NCI-H1930 (cell line): Measurements from ENCODE around the gene PINLYP.
A peak's percentile ranks its signal among the peaks of the same experiment; 100 is the strongest.
"Not testable (repeated sequence)": the region's sequence is repeated elsewhere in the genome, so short reads cannot be mapped to it uniquely, and the experiment has no call there.

Source experiments
- DNase-seq, 2 experiments: peaks; one replicate each; lab custom pipeline; 2025; lab: John Stamatoyannopoulos, UW

The PINLYP gene

DNA sequence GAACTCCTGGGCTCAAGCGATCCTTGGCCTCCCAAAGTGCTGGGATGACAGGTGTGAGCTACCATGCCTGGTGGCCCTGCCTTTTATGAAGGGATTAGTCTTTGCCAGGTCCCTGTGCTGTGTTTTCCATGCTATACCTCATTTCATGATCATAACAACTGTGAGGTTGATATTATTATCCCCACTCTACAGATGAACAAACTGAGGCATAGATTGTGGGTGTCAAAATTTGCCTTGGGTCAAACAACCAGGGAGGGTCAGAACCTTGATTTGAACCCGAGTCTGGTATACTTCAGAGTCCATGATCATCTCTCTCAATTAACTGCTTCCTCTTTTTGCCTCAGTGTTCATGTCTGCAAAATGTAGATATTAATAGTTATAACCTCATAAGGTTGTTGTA lies 6.9 kb downstream of the PINLYP start:
- DNase-seq: no peak

DNA sequence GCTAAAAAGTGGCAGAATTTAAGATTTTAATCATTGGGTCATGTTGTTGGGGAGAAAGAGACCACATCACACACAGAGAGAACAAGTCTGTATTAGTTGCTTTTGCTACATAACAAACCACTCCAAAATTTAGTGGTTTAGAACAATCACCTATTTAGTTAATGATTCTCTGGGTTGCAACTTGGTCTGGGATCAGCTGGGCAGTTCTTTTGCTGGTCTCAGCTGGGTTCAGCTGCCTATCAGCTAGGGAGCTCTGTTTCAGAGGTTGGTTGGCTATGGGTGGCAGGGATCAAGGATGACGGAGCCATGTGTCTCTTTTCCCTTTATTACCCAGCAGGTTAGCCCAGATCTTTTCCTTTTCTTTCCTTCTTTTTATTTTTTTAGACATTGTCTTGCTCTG lies 8.9 kb downstream of the PINLYP start:
- no peak for DNase-seq

DNA sequence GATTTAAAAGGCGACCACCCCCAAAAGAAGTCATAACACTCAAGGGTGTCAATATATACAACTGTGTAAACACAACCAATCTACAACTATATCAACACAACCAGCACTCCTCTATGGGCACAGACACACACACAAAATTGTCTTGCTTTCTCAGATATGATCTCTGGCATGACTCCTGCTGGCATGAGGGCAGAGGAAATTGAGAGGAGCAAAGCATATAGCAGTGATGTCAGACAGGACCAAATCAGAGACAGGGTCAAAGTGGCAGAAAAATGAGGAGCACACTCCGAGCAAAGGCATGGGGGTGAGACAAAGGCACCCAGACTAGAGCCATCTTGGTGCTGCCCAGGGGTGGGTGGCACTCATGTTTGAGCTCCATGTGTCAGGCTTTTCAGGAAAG lies 10.7 kb downstream of the PINLYP start:
- no peak for DNase-seq

DNA sequence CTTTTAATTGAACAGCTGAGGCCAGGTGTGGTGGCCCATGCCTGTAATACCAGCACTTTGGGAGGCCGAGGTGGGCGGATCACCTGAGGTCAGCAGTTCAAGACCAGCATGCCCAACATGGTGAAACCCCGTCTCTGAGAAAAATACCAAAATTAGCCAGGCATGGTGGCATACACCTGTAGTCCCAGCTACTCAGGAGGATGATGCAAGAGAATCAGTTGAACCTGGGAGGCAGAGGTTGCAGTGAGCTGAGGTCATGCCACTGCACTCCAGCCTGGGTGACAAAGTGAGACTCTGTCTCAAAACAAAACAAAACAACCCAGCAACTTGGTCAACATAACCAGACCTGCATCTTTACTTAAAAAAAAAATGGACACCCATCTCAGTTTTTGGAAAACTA lies 11.4 kb downstream of the PINLYP start:
- not testable (repeated sequence) for DNase-seq

DNA sequence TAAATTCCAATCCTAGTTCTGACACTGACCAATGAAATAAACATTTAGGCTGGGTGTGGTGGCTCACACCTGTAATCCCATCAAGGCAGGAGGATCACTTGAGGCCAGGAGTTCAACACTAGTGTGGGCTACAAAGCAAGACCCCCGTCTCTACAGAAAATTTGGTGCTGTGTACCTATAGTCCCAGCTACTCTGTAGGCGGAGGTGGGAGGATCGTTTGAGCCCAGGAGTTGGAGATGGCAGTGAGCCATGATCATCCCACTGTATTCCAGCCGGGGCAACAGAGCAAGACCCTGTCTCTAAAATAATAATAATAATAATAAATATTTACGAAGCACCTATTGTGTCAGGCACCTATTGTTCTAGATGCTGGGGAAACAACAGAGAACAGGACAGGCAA lies 13.7 kb downstream of the PINLYP start:
- no peak for DNase-seq

DNA sequence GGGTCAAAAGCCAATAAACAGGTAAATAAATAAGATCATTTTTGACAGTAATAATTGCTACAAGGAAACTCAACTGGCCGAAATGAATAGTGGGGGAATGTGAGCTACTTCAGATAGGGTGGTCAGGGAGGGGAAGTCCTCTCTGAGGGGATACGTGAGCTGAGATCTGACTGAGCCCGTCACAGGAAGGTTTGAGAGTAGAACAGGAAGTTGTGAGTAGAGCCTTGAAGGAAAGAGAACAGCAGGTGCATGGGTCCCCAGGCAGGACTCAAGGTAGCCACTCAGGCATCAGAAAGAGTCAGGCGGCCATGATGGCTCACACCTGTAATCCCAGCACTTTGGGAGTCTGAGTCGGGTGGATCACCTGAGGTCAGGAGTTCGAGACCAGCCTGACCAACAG lies 14.1 kb downstream of the PINLYP start:
- DNase-seq: no peak

DNA sequence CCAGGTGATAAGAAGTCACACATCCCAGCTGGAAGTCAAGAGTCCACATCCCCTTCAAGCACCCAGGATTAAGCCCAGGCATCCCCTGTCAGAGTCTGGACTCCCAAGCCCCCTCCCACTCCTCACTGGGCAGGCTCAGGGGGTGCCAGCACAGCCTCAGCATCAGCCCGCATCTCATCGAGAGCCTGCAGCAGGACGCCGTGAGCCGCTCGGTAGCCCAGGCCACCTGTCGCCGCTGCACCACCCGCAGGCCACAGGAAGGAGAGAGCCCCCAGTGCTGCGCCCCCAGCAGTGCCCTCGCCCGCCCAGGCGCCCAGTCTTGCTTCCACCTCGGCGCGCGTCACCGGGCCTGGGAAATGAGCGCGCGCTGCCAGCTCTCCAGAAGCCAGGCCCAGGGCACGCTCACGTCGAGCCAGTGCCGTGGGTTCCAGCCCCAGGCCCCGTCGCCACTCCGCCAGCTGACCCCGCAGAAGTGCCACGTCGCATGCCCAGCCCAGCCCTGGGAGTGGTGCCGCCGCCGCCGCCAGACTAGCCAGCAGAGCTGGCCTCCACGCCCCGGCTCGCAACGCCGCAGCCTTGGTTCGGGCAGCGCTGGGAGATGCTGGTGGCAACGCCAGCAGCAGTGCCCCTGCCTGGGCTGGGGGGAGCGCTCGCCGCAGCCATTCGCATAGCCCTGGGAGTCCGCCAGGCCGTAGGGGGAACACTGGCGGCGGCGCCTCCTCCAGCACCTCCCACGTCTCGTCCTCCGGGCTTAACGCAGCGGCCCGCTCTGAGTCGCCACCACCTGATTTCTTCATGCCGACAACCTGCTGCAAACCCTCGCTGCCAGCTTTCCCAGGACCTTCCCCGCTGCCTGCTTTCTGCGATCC lies 16.5 kb downstream of the PINLYP start:
- no peak for DNase-seq

DNA sequence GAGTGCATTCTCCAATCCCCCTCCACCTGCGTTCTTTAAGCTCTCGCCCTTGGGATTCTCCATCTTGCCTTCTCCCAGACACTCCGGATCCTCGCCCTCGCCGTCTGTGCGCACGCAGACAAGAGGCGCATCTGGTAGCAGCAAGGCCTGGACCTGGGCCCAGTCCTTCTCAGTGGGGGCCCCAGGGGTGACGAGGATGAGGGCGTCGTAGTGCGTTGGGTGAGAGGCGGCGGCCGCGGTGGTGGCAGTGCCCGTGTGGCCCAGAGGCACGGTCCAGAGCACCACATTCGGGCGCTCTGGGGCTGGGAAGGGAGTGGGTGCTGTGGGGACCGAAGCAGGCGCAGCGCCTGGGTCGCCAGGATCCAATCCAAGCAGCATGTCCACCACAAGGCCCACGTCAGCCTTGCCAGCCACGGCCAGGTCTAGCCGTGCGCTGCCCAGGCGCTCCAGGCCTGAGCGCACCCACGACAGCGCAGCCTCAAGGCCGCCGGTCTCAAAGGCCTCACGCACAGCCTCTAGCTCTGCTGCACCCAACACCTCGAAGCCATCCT lies 17.3 kb downstream of the PINLYP start:
- DNase-seq: no peak

DNA sequence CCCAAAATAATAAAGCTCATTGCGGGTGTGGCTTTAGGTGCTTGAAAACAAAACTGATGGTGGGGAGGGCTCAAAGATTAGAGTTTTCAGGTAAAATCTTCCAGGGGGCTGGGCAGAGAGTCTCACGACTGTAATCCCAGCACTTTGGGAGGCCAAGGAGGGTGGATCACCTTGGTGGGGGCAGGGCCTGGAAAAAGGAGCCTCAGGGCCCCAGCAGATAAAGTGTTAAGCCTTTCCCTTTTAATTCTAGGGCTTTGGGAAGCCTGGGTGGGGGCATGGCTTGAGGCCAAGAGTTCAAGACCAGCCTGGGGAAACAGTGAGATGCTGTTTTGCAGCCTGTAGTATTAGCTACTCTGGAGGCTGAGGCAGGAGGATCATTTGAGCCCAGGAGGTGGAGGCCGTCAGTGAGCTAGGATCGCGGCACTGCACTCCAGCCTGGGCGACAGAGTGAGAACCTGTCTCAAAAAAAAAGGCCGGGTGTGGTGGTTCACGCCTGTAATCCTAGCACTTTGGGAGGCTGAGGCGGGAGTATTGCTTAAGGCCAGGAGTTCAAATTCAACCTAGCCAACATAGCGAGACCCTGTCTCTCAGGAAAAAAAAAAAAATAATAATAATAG lies 18.6 kb downstream of the PINLYP start:
- DNase-seq: no peak

DNA sequence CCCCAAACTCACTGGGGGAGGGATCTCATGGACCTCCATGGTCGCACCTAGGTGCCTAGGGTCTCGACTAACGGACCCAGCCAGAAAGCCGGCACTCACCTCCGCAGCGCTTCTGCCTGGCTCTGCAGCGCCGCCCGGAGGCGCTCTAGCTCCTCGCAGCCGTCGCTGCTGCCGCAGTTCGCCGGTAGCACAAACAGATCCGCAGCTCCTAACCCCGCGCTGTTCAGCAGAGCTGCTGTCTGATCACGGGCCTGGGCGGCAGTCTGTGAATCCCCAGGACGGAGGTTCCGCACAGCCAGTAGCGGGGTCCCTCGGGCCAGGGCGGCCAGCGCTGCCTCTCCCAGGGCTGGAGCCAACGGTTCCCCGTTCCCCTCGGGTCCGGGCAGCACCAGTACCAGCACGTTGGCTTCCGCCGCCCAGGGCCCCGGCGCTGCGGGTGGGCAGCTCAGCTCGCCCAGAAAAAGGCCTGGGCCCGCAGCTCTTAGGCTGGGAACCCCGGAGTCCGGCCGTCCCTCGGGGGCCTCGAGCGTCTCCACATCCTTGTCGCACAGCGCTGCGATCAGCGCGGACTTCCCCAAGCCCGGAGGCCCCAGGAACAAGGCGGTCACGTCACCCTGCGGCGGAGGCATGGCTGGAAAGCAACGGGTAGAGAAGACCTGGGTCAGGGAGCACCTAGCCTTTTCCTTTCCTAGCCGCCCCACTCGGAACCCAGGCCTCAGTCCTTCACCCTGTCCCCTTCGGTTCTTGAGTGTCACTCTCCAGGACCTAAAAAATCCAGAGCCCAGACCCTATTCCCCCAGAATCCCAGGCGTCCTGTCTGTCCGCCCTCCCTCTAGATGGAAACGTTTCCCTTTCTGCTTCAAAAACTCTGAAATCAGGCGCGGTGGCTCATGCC lies 19.4 kb downstream of the PINLYP start:
- no peak for DNase-seq

DNA sequence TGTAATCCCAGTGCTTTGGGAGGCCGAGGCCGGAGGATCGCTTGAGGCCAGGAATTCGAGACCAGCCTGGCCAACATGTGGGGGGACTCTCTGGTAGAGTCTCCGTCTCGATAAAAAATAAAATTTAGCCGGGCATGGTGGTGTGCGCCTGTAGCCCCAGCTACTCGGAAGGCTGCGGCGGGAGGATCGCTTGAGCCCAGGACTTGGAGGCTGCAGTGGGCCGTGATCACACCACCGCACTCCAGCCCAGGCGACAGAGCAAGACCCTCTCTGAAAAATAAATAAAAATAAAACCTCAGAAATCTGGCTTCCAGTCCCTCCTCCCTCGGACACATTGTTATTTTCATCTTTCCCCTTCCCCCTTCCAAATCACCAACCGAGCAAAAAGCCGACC lies 20.0 kb downstream of the PINLYP start:
- DNase-seq: no peak

DNA sequence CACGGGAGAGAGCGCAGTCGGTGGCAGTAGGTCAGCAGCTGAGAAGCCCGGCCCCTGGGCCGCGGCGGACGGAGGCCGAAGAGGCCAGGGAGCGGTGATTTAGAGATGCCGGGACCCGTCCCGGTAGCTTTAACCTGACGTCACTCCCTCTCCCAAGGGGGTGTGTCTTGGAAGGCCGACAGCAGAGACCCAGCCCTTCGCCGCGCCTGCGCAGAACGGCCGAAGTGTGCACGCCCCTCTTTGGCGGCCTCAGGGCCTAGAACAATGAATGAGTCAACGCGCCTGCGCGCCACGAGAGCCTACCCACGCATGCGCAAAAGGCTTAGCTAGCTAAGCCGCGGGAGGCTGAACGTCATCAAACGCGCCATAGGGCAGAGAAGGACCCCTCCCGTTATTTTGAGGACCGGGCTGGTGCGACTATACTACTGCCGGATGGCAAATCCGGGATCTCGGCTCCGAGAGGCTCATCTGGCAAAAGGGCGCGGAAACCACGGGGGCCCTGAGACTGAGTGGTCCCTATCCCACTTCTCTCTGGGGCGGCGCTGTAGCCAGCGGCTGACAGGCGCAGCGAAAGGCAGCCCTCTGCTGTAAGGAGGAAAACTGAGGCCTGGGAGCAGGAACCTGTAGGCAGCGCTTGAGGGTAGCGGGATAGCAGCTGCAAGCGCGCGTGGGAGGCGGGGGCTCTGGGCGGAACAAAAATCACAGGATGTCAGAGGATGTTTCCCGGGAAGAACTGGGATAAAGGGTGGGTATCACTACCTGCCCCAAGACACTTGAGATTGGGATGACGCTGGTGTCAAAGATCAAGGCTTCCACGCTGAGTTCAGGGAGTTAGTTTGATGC lies 20.6 kb downstream of the PINLYP start, which contains the start of the genes IRGQ and ZNF576:
IRGQ (minus strand) TSS at position 136 of the 843 bp plus-strand sequence. CDS start 796 bp downstream, outside the sequence.
ZNF576 (plus strand) TSS at position 597 of the 843 bp plus-strand sequence. CDS start 514 bp downstream, outside the sequence.
- peak; percentile 100 for DNase-seq

DNA sequence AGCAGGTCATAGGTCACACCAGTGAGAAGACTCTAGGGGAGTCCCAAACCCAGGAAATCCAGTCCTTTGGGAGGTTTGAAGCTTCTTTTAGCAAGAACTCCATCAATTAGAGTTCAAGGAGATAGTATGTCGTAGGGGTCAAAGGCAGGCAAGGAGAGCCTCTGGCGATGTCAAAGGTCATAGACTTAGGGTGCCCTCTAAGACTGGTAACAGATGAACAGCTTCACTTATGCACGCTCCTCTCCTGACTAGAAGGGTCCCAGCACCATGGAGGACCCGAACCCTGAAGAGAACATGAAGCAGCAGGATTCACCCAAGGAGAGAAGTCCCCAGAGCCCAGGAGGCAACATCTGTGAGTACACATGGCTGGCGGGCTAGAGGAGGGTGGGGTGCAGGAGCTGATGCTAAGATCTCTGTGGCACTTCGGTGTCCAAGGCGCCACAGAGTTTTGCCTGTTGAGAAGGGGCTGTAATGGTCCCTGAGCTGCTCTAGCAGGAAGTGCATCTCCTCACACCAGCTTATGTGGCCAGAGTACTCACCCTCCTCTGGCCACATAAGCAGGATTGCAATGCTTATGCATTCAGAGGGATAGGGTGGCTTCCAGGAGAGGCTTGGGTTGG lies 21.4 kb downstream of the PINLYP start:
- no peak for DNase-seq

DNA sequence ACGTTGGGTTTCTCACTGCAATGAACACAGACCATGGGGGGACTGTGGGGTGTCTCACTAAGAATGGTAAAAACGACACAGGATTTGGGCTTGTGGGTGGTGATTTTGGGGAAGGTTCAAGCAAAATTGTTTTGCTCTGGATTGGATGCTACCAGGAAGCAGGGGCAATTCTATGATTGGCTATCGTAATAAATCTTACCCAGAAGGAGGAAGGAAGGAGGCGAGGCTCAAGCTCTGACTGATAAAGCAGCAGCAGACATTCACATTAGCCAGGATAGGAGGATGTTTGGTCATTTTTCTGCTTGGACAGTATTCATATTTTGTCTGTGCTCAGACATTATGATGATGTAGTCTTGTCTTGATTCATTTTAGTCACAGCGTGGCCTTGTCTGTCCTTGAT lies 22.3 kb downstream of the PINLYP start:
- DNase-seq: no peak

DNA sequence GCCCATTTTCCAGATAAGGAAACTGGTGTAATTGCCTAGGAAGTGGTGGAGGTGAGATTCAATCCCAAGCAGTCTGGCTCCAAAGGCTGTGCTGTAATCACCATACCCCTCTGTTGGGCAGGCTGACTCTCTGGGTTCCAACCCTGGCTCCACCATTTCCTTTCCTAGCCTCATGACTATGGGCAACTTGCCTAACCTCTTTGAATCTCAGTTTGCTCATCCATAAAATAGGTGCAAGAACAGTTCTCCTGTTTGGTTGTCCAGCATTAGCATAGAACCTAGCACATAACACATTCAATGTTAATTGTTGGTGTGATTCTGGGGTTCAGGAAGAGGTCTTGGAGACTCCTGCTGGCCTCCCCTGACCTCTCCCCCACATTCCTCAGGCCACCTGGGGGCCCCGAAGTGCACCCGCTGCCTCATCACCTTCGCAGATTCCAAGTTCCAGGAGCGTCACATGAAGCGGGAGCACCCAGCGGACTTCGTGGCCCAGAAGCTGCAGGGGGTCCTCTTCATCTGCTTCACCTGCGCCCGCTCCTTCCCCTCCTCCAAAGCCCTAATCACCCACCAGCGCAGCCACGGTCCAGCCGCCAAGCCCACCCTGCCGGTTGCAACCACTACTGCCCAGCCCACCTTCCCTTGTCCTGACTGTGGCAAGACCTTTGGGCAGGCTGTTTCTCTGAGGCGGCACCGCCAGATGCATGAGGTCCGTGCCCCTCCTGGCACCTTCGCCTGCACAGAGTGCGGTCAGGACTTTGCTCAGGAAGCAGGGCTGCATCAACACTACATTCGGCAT lies 23.0 kb downstream of the PINLYP start:
- DNase-seq: no peak

DNA sequence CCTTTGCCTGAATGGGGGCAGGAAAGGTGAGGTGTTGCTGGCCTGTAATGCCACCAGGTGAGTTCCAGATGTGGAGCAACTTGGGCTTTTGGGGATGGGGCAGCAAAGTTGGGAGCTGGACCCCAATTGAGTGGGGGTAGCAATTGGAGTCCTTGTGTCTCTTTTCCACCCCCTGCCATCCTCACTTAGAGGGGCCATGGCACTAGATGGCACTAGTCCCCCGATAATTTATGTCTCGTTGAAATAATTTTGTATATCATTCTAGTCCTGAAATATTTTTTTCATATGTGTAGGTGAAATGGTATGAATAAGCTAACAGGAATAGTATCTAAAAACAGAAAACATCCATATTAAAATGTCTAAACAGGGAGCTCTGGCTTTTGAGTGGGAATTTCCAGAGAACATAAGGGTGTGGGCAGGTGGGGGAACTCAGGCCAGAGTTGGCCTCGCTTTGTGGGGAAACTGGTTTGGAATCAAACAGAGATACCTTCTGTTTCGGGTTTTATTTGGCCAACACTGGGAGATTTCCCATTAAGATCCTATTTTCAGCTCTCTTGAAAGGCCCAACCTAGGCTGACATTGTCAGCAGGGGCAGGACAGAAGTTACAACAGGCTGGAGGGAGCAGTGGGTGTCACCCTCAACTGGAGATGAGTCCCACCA lies 24.2 kb downstream of the PINLYP start:
- no peak for DNase-seq

DNA sequence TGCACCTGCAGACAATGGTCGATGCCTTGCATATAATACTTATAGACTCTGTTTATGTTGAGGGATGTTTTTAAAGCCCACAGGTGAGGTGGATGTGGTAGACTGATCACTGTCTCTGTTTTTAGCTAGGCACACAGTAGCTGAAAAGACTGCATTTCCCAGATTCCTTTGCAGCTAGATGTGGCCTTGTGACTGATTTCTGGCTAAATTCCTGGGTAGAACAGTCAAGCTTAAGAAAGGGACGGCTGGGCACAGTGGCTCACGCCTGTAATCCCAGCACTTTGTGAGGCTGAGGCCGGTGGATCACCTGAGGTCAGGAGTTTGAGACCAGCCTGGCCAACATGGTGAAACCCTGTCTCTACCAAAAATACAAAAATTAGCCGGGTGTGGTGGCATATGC lies 24.7 kb downstream of the PINLYP start:
- DNase-seq: not testable (repeated sequence)

DNA sequence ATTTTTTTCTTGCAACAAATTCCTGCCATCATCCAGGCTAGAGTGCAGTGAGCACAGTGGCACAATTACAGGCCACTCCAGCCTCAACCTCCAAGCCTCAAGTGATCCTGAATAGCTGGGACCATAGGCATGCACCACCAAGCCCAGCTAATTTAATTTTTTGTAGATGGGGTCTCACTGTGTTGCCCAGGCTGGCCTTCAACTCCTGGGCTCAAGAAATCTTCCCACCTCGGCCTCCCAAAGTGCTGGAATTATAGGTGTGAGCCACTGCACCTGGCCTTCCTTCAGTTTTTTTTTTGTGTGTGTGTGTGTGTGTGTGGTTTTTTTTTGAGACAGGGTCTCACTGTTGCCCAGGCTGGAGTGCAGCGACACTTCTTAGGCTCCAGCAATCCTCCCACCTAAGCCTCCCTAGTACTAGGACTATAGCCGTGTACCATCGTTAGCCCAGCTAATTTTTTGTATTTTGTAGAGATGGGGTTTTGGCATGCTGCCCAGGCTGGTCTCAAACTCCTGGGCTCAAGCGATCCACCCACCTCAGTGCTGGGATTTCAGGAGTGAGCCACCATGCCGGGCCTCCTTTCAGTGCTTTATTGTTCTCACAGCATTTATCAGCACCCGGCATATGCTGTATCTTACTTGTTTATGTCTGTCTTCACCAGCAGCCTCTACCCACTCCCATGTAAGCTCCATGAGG lies 30.4 kb downstream of the PINLYP start:
- no peak for DNase-seq
